GM12878 (cell line): Measurements from ENCODE around the gene AGAP2.

Source experiments
- ATF3 ChIP-seq: IDR thresholded peaks from 2 replicates; pipeline ENCODE4 v1.6.1; 2011; ENCODE audit warnings: low read depth, mild to moderate bottlenecking, low read length, moderate library complexity, borderline replicate concordance; ENCODE audit errors: extremely low read depth
- CBFB ChIP-seq: IDR thresholded peaks from 2 replicates; pipeline ENCODE4 v1.6.1; 2016; ENCODE audit warnings: antibody characterized with exemption, low read depth
- CHD1 ChIP-seq: IDR thresholded peaks from 2 replicates; pipeline ENCODE4 v1.6.1; 2012; ENCODE audit warnings: low read depth, low read length, improper control_type of control experiment
- CREM ChIP-seq: IDR thresholded peaks from 2 replicates; pipeline ENCODE4 v1.6.1; 2014; ENCODE audit warnings: antibody characterized with exemption, low read depth
- CTCF ChIP-seq, 3 experiments: IDR thresholded peaks in 2 of 3; conservative IDR thresholded peaks in 1 of 3; 2 replicates each; pipeline ENCODE4 v1.5.1; 2011; ENCODE audit warnings: low read depth in 3 of 3, low read length in 3 of 3, mild to moderate bottlenecking in 3 of 3, control low read depth in 2 of 3, moderate library complexity in 2 of 3, inconsistent platforms in 1 of 3, mixed read lengths in 1 of 3; ENCODE audit not compliant: control insufficient read depth in 2 of 3, insufficient read depth in 1 of 3; ENCODE audit errors: extremely low read depth in 1 of 3
- EP300 ChIP-seq, 2 experiments: fragments of 150-350 bp in 1 of 2; IDR thresholded peaks; 2 replicates each; pipeline ENCODE4 v1.6.1; 2011 to 2012; ENCODE audit warnings: low read depth in 2 of 2, low read length in 2 of 2, borderline replicate concordance in 1 of 2, improper control_type of control experiment in 1 of 2, inconsistent platforms in 1 of 2; ENCODE audit not compliant: control insufficient read depth in 1 of 2
- EZH2 ChIP-seq: IDR thresholded peaks from 2 replicates; pipeline ENCODE4 v1.6.1; 2012; ENCODE audit warnings: low read depth, mild to moderate bottlenecking, control low read depth, inconsistent platforms, low read length, borderline replicate concordance; ENCODE audit not compliant: control insufficient read depth
- HDAC6 ChIP-seq: fragments of 200-600 bp; sonication (generic); IDR thresholded peaks from one replicate; pipeline ENCODE4 v1.8.0; 2017; ENCODE audit warnings: antibody characterized with exemption; ENCODE audit not compliant: unreplicated experiment
- KAT2A ChIP-seq: conservative IDR thresholded peaks from 2 replicates; pipeline ENCODE4 v1.6.1; 2011; ENCODE audit warnings: low read depth, low read length; ENCODE audit not compliant: control insufficient read depth
- NFXL1 ChIP-seq: fragments of 450-650 bp; IDR thresholded peaks from 2 replicates; pipeline ENCODE4 v1.6.1; 2017; ENCODE audit warnings: antibody characterized with exemption, mild to moderate bottlenecking, borderline replicate concordance
- NR2F1 ChIP-seq: fragments of 450-650 bp; conservative IDR thresholded peaks from 2 replicates; pipeline ENCODE4 v1.6.1; 2017; ENCODE audit warnings: mild to moderate bottlenecking
- POLR2A ChIP-seq: IDR thresholded peaks from 2 replicates; pipeline ENCODE4 v1.6.1; 2011; ENCODE audit warnings: low read depth, mild to moderate bottlenecking, low read length
- POLR2AphosphoS5 ChIP-seq: IDR thresholded peaks from 2 replicates; pipeline ENCODE4 v1.6.1; 2011; ENCODE audit warnings: mild to moderate bottlenecking, low read length, inconsistent platforms
- RBBP5 ChIP-seq: fragments of 200-600 bp; sonication (generic); conservative IDR thresholded peaks from 2 replicates; pipeline ENCODE4 v1.6.1; 2016

- no peak for TF ChIP-seq HDAC6
- no peak for TF ChIP-seq CHD1
- no peak for TF ChIP-seq NR2F1
- TF ChIP-seq ATF3, result no peak
- no peak for TF ChIP-seq CTCF (IDR thresholded peaks at IDR 0.05 in 2 of 3, conservative IDR thresholded peaks at IDR 0.05 in 1 of 3; ENCODE audit: control insufficient read depth in 2 of 3, extremely low read depth in 1 of 3, insufficient read depth in 1 of 3, low read depth in 3 of 3, low read length in 3 of 3)
- TF ChIP-seq CBFB, result no peak
- no peak for TF ChIP-seq CREM
- no peak for TF ChIP-seq POLR2A
- no peak for TF ChIP-seq POLR2AphosphoS5
- TF ChIP-seq RBBP5, result no peak
- no peak for TF ChIP-seq NFXL1
- TF ChIP-seq EP300 (IDR thresholded peaks at IDR 0.05; ENCODE audit: borderline replicate concordance in 1 of 2, control insufficient read depth in 1 of 2, low read depth in 2 of 2, low read length in 2 of 2), result no peak
- TF ChIP-seq KAT2A, result no peak
- TF ChIP-seq EZH2, result no peak
Observed at GRCh38 chr12:57700317-57700716, 38.2 kb downstream of the AGAP2 start.
